GM21786 (cell line): Measurements from ENCODE around the gene B4GALT1.
"Not testable (repeated sequence)": the region's sequence is repeated elsewhere in the genome, so short reads cannot be mapped to it uniquely, and the experiment has no call there.

Source experiments
- ATAC-seq: cut with Tn5 transposase; IDR thresholded peaks from one replicate; pipeline ENCODE4 v1.9.1; 2021; ENCODE audit not compliant: unreplicated experiment

The B4GALT1 gene

DNA sequence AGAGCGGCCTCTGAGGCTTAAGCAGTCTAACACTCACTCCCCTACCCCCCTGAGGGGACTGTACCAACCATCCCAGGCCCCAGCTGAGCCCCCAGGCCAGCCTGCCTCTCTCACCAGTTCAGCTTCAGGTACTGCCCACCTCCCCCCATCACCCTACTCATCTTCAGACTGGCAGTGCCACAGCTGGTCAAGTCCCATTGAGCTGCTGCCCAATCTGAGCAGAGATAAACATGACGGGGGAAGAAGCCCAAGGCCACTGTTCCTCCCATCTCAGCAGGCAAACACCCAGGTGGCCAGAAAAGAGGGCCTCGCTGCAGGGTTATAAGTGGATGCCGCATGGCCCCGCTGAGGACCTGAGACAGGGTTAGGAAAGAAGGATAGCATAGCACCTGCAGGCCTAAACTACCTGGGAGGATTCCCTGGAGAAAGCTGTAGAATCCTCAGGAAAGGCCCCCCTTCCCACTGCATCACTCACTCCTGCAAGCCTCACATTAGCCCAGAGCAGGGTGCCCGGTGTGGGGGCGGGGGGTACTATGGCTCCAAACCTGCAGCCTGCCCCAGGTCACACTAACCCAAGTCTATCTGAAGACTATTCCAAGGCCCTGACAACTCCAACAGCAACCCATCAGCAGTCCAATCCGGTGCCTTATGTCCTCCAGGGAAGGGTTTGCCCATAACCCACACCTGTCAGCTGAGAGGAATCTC lies 3.6 kb downstream of the B4GALT1 start:
- no peak for ATAC-seq

DNA sequence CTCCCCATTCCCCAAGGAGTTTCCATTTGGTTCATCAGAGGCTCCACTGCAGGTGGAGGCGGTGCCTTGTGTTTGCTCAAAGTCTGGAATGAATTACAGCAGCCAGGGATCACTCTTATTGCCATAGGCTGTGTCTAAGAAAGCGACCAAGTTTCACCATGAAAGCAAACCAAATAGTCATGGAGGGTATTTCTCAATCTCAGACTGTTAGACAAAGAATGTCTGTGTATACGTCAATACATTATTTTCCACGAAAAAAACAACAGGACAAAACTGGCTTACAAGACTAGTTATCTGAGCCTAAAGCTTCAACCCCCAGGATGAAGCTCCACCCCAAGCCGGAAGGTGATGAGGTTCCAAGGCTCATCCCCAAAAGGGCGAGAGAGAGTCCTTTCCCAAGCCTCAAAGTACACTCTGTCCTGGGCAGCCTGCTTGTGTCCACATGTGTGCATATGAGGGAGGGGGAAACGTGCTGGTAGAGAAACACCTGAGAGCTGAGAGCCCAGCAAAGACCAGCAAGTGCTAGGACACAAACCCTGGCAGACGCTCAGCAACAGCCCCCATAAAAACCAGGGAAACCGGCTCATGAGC lies 4.3 kb downstream of the B4GALT1 start:
- ATAC-seq: no peak

DNA sequence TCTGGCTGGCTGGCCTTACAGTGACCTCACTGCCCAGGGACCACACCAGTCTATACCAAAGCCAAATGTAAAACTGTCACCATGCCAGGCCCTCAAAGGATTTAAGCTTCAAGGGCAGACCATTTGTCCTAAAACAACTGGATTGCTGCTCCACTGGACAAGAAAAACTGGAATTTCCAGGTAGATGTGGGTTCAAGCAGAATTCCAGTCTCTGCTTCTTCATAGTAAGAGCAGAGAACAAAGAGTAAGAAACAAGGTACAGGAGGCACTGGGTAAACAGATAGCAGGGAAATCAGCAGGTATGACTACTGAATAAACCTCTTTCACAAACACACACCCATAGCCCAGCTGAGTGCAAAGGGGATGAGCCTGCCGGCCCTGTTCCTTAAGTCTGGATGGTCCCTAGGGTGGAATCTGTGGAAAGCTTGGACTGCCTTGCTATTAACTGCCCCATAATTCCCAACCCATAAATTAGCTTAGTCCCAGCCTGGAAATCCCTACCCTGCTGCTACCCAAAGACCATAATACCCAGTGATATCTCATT lies 5.5 kb downstream of the B4GALT1 start:
- ATAC-seq: no peak

DNA sequence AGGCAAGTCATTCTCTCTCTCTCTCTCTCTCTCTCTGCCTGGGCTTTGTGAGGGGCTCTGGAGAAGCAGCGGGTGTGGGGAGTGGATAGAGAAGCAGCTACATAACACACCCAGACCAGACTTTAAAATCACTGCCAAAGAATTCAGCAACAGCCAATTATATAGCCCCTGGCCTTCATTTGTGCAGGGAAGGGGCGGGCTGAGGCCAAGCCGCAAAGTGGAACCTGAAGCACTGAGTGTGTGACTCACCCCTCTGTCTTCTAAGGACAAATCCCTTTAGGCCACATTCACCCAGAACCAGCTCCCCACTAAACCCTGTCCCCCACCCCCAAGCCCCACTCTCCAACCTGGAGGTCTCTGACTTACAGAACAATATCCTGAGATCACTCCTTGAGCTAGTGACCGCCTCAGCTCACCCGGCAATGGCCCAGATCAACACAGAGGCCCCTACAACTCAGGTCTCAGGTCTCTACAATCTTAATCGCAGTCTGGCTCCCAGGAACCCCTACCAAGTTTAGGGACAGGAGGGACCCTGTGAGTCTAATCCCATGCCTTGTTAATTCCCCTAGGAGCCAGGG lies 6.0 kb downstream of the B4GALT1 start:
- ATAC-seq: no peak

DNA sequence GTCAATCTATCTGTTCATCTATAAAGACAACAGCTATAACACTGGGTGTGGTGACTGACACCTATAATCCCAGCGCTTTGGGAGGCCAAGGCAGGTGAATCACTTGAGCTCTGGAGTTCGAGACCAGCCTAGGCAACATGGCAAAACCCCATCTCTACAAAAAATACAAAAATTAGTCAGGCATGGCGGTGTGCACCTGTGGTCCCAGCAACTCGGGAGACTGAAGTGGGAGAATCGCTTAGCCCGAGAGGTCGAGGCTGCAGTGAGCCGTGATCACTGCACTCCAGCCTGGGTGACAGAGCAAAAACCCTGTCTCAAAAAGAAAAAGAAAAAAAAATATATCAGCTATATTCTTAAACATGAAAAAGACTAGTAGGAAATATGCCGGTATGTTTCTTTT lies 6.7 kb downstream of the B4GALT1 start:
- ATAC-seq: not testable (repeated sequence)

DNA sequence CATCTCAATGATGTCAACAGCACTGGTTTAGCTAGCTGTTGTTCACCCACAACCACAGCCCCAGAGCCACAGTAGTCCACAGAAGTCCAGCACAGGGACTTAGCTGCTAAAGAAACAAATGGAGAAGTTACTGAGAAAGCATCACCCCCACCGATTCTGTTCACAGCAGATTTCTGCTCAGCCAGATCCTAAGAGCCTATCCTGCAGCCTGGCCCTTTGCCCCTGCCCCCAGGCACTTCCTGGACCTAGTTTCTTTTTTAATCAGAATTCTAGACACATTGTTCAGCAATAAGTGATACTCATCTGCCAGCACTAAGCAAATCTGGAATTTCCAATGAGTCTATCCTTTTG lies 7.4 kb downstream of the B4GALT1 start:
- ATAC-seq: peak; percentile 29

DNA sequence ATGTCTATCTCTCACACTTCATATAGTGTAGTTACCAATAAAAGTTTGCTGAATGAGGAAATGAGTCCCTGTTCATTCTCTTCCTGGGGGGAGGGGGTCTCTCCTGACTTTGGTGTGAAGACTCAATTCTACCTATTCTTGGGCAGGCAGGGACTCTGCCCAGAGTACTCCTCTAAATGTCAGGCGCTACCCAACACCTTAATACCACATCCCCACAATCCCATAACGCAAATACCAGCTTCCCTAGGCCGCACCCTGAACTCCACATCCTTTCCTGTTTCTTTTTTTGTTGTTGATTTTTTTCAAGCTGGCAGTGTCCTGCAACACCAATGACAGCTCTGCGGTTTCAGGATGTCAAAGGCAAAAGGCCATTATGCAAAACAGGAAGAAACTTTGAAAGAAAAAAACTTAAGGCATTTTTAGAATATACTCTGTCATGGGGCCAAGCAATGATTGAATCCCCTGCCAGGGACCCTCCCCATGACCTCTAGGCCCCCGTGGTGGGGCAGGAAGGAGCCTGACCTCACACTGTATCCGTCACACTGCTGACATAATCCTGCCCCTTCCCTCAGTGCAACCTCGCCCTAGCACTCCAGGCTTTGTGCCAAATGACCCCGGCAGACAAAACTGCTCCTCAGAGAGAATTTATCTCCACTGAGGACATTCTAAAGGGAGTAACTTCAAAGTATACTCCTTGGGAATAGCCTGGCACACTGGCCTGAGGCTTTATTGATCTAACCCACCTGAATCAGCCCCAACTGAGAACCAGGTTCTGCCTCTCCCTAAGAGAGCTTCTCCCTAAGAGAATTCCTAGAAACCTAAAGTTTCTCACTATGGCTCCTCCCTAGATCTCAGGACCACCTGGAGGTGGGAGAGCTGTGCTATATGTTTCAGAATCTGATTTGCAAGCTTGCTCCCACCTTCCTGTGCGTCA lies 8.0 kb downstream of the B4GALT1 start:
- peak; percentile 28 for ATAC-seq

DNA sequence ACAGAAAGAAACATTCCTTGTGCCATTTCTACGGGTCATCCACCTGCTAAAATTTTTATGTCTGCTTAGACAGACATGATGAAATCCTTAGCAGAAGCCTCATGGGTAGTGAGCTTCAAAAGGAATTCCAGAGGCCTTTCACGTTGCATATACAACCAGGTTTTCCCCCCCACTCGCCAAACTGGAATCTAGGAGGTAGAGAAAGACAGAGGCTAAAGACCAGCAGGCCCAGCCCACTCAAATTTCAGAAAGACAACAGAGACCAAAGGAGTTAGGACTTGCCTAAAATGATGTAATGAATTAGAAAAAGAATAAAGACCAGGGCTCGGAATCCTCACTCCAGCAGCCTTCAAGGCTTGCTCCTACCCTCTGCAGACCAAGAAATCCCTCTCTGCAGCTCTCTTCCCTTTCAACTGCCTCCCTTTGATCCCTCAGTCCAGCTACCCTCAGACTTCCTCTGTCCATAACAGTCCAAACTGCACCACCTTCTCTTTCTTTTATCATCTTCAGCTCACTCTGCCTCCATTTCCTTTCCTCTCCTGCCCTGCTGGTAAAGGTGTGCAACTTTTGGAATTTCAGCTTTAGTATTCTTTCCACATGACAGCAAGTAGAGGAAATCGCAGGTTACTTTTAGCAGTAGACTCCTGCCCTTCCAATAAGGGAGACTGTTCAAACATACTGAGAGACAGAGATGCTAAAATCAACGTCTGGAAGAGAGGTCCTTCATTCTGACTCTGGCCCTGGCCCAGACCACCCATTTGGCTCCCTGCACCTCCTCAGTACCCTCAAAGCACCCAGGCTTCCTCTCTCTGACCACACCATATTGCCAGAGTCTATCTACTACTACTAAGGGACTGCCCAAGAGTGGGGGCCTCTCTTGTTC lies 8.9 kb downstream of the B4GALT1 start:
- peak; percentile 19 for ATAC-seq

DNA sequence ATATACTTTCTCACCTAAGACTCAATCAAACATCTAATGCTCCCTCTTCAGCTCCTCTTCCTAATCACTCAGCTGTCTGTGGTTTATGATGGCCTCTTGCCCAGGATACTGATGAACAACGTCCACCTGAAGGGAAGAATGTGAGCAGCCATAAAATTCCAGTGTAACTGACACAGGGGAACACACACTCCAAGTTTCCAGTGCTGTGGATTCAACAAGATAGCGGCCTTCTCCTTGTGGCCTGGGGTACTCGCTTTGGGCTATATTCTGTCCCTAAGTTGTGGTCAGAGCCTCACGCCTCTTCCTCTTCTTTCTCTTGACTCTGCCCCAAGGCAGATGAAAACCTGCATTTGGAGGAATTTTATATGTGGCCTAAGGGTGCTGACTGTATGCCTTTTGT lies 11.7 kb downstream of the B4GALT1 start:
- no peak for ATAC-seq

DNA sequence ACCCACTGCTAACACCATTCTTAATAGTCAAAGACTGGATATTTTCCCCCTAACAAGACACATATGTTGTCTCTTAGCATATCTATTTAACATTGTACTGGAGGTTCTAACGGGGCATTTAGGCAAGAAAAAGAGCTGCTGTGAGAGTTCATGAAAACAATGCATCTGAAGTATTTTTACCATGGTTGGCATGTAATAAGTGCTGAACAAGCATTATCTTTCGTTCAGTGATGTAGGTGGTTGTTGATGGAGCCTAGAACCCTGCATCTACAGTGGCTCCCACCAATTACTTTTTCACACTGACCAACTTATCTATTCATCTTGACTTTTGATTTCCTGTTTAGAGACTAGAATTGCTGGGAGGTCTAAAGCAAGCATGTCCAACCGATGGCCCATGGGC lies 12.8 kb downstream of the B4GALT1 start:
- ATAC-seq: no peak

DNA sequence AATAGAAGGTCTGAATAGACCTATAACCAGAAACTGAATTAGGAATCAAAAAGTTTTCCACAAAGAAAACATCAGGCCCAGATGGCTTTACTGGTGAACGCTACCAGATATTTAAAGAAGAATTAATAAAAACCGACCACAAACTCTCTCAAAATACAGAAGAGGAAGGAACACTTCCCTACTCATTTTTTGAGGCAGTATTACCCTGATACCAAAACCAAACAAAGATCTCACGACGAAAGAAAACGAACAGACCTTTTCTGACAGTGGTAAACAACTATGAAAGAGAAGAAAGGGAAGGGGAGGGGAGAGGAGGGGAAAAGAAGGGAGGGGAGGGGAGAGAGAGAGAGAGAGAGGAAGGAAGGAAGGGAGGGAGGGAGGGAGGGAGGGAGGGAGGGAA lies 13.5 kb downstream of the B4GALT1 start:
- ATAC-seq: no peak

DNA sequence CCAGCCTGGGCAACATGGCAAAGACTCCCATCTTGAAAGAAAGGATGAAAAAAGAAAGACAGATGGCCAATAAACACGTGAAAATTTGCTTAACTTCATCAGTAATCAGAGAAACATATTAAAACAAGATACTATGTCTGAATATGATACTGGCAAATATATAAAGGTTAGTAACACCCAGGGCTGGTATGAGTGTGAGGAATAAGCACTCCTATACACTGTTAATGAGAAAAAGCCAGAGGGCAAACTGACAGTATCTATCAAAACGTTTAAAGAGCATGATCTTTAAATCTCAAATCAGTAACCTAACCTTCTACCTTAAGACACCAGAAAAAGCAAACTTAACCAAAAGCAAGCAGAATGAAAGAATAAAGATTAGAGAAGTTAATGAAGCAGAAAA lies 14.1 kb downstream of the B4GALT1 start:
- ATAC-seq: no peak

DNA sequence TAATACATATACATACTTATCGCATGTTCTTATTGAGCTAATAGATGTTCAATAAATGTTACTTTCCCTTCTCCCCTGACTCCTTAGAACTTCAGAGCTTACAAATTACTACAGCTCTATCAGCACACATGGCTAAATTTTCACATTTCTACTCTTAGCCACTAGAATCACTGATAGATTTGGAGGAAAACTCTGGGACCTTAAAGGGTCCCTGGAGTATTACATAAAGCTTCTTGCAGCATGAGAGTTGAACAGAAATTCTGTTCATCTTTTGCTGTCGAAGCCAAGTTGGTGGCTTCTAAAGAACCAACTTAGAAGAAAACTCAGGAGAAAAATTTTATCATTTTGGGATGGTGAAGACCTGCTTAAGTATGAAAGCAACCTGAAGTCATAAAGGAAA lies 15.5 kb downstream of the B4GALT1 start:
- ATAC-seq: no peak

DNA sequence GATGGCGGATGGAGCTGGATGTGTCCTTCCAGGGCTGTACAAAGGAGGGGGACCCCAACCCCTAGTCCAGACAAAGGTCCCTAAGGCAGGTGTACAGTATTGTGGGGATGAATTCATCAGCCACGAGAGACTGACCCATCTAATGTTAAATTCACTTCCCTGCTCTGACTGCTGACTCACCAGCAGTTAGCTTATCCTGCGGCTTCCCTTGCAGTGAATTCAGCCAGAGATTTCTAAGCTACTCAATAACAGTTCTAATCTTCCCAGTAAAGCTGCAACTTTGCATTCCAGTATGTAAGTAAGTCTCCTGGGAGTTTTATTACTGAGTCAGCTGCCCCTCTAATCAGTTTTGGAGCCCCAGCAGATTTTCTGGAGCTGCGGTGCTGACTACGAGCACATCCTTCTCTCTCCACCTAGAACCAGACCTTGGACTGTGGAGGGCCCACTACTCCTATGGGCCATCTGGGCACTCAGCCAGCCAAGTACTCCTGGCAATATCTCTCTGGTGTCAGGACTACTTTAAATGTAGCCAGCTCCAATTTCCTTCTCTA lies 16.1 kb downstream of the B4GALT1 start:
- no peak for ATAC-seq

DNA sequence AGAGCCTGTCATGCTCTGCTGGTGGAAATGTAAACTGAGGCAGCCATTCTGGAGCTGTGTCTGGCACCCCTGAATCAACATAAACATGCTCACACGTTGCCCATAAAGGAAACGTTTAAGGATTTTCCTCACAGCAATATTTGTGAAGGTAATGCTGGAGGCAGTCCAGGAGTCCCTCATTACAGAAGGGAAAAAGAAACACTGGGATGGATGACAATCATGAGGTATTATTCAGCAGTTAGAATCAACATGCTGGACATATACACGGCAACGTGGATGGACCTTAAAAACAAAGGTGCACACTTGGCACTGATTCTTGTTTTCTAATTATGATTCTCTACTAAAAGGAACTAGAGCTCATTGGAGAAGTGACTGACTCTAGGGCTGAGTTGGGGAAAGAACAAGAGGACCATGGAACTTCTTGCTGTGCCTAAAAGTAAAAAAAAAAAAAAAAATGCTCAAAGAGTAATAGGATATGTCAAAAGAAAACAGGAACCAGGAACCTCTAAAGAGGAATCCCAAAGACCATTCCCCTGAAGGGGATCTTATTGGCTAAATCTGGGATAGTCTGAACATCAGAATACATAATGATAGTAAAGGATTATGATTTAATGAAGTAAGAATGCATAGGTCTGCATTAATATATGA lies 18.6 kb downstream of the B4GALT1 start:
- ATAC-seq: no peak

DNA sequence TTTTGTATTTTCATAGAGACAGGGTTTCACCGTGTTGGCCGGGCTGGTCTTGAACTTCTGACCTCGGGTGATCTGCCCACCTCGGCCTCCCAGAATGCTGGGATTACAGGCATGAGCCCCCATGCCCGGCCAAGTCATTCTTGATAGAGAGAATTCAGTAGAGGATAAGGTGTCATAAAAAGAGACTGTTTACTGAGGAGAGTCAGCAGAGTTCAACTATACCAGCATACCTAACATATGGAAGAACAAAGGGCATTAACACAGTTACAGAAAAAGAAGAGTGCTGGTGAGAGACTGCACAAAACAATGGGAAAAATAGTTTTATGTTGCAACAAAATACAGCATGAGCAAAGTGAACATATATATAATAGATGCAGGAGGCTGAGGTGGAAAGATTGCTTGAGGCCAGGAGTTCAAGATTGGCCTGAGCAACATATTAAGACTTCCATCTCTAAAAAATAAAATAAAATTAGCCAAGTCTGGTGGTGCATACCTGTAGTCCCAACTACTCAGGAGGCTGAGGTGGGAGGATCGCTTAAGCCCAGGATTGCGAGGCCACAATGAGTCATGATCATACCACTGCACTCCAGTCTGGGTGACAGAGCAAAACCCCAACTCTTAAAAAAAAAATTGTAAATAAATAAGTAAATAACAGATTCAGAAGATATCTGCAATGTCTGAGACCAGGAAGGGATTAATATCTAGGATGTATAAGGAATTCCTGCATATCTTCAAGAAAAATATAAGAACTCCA lies 19.5 kb downstream of the B4GALT1 start:
- ATAC-seq: no peak

DNA sequence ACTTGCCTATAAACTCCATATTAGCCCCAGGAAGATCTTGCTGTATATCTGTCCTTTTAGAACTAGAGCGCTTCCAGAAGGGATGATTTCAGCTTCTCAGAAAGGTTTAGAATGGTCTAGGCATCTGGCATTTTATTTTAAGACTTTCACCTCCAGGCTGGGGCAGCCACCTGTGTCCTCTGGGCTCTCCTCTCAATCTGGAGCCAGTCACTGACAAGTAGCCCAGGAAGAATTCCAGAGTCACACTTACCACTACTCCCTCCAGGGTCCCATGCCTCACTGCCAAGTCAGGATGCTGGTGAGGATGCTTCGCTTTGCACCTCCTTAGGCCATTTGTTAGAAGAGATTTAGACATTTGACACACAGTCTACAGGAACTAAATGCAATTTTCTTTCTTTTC lies 20.8 kb downstream of the B4GALT1 start:
- no peak for ATAC-seq

DNA sequence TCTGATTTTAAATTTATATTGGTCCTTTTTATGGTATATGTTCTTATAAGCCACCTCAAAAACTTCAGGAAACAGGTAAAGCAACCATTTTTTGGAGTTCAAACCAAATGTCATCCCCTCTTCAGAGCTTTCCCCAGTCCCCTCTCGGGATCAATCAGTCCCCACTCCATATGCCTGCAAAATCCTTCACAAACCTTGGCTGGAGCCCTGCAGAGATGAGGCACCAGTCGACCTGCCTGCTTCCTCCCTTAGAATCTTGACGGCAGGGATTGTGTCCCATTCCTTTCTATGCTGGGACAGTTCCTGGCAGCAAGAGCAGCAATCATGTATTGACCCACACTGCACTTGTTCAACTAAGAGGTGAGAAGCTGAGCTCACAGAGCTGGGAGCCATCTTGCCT lies 22.6 kb downstream of the B4GALT1 start:
- no peak for ATAC-seq

DNA sequence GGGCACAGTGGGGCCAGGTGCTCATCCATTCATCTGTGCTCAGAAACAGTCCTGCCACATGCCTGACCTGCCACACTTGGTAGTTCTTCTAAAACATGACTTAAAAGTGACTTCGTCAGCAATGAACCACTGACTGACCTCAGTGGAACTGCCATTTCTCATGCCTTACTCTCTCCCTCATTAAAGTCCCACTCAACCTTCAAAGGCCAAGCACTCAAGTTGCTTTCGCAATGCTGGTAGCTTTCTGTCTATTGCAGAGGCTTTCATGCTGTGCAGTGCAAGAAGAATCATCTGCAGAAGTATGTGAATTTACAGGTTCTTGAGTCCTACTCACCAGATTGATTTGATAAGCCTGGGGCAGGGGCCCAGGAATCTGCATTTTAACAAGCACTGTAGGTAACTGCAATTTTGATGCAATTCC lies 23.9 kb downstream of the B4GALT1 start:
- peak; percentile 6 for ATAC-seq
